ENCODE measurements around the gene ASTL. TPM values are rescaled to one million over a fixed set of nuclear protein-coding genes. Genes with fewer than 3 reads are reported as not detected.
"Not testable (repeated sequence)": the region's sequence is repeated elsewhere in the genome, so short reads cannot be mapped to it uniquely, and the experiment has no call there.

The ASTL gene
- total RNA-seq, 1 donor from 2014 or later, result not detected

GRCh38 chr2:96142217-96143113 is 4.2 kb upstream of the ASTL start:
- H3K36me3 ChIP-seq (ENCODE audit: control insufficient read depth, insufficient read depth, low read length), result peaks cover 8% of the 10 kb centered on the region
- no peak for DNase-seq (ENCODE audit: low read depth)
- no peak overlapping the region for H3K4me3 ChIP-seq (ENCODE audit: low read depth, low read length)
- no peak for TF ChIP-seq CTCF (IDR thresholded peaks at IDR 0.05; ENCODE audit: insufficient read depth, low read length, severe bottlenecking)
- no peaks in the 10 kb centered on the region for H3K27me3 ChIP-seq (ENCODE audit: control insufficient read depth, insufficient read depth, low read length)
- FAIRE-seq, result no peak

- not testable (repeated sequence) for FAIRE-seq; H3K27me3 ChIP-seq (ENCODE audit: control insufficient read depth, insufficient read depth, low read length); H3K36me3 ChIP-seq (ENCODE audit: control insufficient read depth, insufficient read depth, low read length); DNase-seq (ENCODE audit: low read depth); H3K4me3 ChIP-seq (ENCODE audit: low read depth, low read length)
Measured at GRCh38 chr2:96141624-96141967, 3.3 kb upstream of the ASTL start.

- no peak overlapping the region for H3K4me3 ChIP-seq (ENCODE audit: low read depth, low read length)
- no peaks in the 10 kb centered on the region for H3K27me3 ChIP-seq (ENCODE audit: control insufficient read depth, insufficient read depth, low read length)
- H3K36me3 ChIP-seq (ENCODE audit: control insufficient read depth, insufficient read depth, low read length), result peaks cover 8% of the 10 kb centered on the region
- FAIRE-seq, result no peak
- DNase-seq (ENCODE audit: low read depth), result no peak
- no peak for TF ChIP-seq CTCF (IDR thresholded peaks at IDR 0.05; ENCODE audit: insufficient read depth, low read length, severe bottlenecking)
Measured at GRCh38 chr2:96140941-96141623, 2.8 kb upstream of the ASTL start.

- no peak for FAIRE-seq
- TF ChIP-seq CTCF (IDR thresholded peaks at IDR 0.05; ENCODE audit: insufficient read depth, low read length, severe bottlenecking), result no peak
- H3K4me3 ChIP-seq (ENCODE audit: low read depth, low read length), result no peak overlapping the region
- peaks cover 8% of the 10 kb centered on the region for H3K36me3 ChIP-seq (ENCODE audit: control insufficient read depth, insufficient read depth, low read length)
- no peaks in the 10 kb centered on the region for H3K27me3 ChIP-seq (ENCODE audit: control insufficient read depth, insufficient read depth, low read length)
- DNase-seq (ENCODE audit: low read depth), result no peak
Measured at GRCh38 chr2:96139181-96139758, 968 bp upstream of the ASTL start.

GRCh38 chr2:96137321-96138178 is 752 bp downstream of the ASTL start:
- Histone ChIP-seq H3K27me3 (ENCODE audit: control insufficient read depth, insufficient read depth, low read length) (peaks cover 2% of the 10 kb centered on the region), H3K4me3 (ENCODE audit: low read depth, low read length) (no peak overlapping the region), H3K36me3 (ENCODE audit: control insufficient read depth, insufficient read depth, low read length) (no peaks in the 10 kb centered on the region)
- FAIRE-seq, result no peak
- DNase-seq (ENCODE audit: low read depth), result no peak
- no peak for TF ChIP-seq CTCF (IDR thresholded peaks at IDR 0.05; ENCODE audit: insufficient read depth, low read length, severe bottlenecking)

All from bronchial epithelial cell (primary cell).